Measurements from ENCODE around the gene ERN1. TPM values are rescaled to one million over a fixed set of nuclear protein-coding genes. Genes with fewer than 3 reads are reported as not detected.

Gene ERN1
- total RNA-seq, 4 donors from 2014 or later: 9.5 to 20.2 (median 12.8) TPM

GRCh38 chr17:63996430-63997182, 133.3 kb downstream of the ERN1 start:
- intact Hi-C loops (cut with DNase I): no loop called here
- Histone ChIP-seq H3K27ac (no peak overlapping the region), H3K36me3 (no peaks in the 10 kb centered on the region), H3K4me1 (peaks cover 23 to 38% of the 10 kb centered on the region in 2 donors), H3K4me3 (replicated peaks in 1 of 3) (no peak overlapping the region), H3K27me3 (no peaks in the 10 kb centered on the region), H3K9me3 (no peaks in the 10 kb centered on the region)
- DNase-seq: no peak
- TF ChIP-seq, protein P1, sequence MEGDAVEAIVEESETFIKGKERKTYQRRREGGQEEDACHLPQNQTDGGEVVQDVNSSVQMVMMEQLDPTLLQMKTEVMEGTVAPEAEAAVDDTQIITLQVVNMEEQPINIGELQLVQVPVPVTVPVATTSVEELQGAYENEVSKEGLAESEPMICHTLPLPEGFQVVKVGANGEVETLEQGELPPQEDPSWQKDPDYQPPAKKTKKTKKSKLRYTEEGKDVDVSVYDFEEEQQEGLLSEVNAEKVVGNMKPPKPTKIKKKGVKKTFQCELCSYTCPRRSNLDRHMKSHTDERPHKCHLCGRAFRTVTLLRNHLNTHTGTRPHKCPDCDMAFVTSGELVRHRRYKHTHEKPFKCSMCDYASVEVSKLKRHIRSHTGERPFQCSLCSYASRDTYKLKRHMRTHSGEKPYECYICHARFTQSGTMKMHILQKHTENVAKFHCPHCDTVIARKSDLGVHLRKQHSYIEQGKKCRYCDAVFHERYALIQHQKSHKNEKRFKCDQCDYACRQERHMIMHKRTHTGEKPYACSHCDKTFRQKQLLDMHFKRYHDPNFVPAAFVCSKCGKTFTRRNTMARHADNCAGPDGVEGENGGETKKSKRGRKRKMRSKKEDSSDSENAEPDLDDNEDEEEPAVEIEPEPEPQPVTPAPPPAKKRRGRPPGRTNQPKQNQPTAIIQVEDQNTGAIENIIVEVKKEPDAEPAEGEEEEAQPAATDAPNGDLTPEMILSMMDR (IDR thresholded peaks at IDR 0.05): no peak
- TF ChIP-seq POLR2A (IDR thresholded peaks at IDR 0.05): no peak
- 96% methylated on average over 11 of the region's 11 CpGs for WGBS, 2 donors

GRCh38 chr17:63995626-63996025, 134.3 kb downstream of the ERN1 start:
- no peak for TF ChIP-seq POLR2A (IDR thresholded peaks at IDR 0.05)
- TF ChIP-seq, protein P1 (IDR thresholded peaks at IDR 0.05): no peak
- H3K27ac ChIP-seq: no peak overlapping the region
- H3K4me3 ChIP-seq (replicated peaks in 1 of 3): no peak overlapping the region
- DNase-seq: no peak
- no peaks in the 10 kb centered on the region for H3K9me3 ChIP-seq
- H3K4me1 ChIP-seq: peaks cover 25 to 33% of the 10 kb centered on the region in 2 donors
- no peaks in the 10 kb centered on the region for H3K36me3 ChIP-seq
- WGBS, 2 donors: 92 to 96% methylated on average over 5 of the region's 5 CpGs
- intact Hi-C loops (cut with DNase I): no loop called here
- H3K27me3 ChIP-seq: no peaks in the 10 kb centered on the region

GRCh38 chr17:63993368-63993985, 136.5 kb downstream of the ERN1 start:
- Histone ChIP-seq H3K27ac (no peak overlapping the region), H3K36me3 (no peaks in the 10 kb centered on the region), H3K4me1 (peaks cover 39 to 46% of the 10 kb centered on the region in 2 donors), H3K4me3 (replicated peaks in 1 of 3) (no peak overlapping the region), H3K9me3 (no peaks in the 10 kb centered on the region), H3K27me3 (no peaks in the 10 kb centered on the region)
- intact Hi-C loops (cut with DNase I): no loop called here
- DNase-seq: no peak
- TF ChIP-seq POLR2A (IDR thresholded peaks at IDR 0.05): no peak
- TF ChIP-seq, protein P1 (IDR thresholded peaks at IDR 0.05): no peak
- 79 to 81% methylated on average over 2 to 3 of the region's 3 CpGs for WGBS, 2 donors

DNA sequence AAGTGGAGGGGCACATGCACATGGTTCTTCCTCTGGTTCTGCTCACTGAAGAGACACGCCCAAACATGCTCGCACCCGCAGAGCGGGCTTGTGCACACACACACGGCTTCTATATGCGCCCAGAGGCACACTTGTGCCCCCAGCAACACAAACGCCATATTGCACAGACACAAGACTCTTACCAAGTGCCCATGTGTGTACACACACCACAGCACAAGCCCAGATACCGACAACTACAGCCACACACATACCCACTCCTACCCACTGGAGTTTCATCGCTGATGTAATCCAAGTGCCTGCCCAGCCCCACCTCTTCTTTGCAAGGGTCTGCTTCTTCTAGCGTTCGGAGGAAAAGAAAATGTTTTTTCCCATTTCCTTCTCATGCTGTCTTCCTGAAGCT, 138.3 kb downstream of the ERN1 start:
- Histone ChIP-seq H3K27me3 (no peaks in the 10 kb centered on the region), H3K36me3 (no peaks in the 10 kb centered on the region), H3K27ac (no peak overlapping the region), H3K4me1 (peaks cover 49 to 51% of the 10 kb centered on the region in 2 donors), H3K4me3 (replicated peaks in 1 of 3) (no peak overlapping the region), H3K9me3 (no peaks in the 10 kb centered on the region)
- 90 to 93% methylated on average over 11 of the region's 11 CpGs for WGBS, 2 donors
- intact Hi-C loops (cut with DNase I): no loop called here
- DNase-seq: no peak
- TF ChIP-seq, protein P1 (IDR thresholded peaks at IDR 0.05): no peak
- TF ChIP-seq POLR2A (IDR thresholded peaks at IDR 0.05): no peak
